ENCODE data around the gene ANXA4.

DNA sequence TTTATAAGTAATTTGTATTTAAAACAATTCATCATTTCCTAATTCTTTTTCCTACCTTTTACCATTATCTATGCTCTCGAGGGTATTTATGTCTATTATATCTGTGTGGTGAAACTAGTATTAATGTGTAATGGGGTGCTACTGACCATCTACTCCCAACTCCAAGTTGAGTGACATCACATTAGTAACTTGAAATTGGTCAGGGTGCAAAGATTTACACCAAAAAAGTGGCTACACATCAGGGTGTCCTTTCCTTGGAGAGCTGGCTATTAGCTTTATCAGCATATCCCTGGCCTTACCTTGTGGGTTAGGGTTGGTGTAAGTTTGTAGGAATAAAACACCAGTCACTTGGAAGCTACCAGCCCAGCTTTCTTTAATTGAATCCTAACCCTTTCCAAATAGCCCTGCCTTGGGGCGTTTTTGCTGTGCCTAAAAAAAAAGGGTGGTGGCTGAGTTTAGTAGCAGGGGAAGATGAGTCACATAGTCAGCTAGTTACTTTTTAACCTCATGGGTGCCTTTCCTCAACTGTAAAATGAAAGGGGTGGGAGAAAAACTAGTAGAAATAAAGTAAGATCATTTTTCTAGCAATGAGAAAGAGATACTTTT, 14.0 kb downstream of the ANXA4 start:
- TF ChIP-seq, protein P1, sequence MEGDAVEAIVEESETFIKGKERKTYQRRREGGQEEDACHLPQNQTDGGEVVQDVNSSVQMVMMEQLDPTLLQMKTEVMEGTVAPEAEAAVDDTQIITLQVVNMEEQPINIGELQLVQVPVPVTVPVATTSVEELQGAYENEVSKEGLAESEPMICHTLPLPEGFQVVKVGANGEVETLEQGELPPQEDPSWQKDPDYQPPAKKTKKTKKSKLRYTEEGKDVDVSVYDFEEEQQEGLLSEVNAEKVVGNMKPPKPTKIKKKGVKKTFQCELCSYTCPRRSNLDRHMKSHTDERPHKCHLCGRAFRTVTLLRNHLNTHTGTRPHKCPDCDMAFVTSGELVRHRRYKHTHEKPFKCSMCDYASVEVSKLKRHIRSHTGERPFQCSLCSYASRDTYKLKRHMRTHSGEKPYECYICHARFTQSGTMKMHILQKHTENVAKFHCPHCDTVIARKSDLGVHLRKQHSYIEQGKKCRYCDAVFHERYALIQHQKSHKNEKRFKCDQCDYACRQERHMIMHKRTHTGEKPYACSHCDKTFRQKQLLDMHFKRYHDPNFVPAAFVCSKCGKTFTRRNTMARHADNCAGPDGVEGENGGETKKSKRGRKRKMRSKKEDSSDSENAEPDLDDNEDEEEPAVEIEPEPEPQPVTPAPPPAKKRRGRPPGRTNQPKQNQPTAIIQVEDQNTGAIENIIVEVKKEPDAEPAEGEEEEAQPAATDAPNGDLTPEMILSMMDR (IDR thresholded peaks at IDR 0.05): no peak
- TF ChIP-seq POLR2A (IDR thresholded peaks at IDR 0.05): no peak
